GM21723 (cell line): ENCODE data around the gene PPL.

Experiments used
- ATAC-seq: cut with Tn5 transposase; IDR thresholded peaks from one replicate; pipeline ENCODE4 v1.9.1; 2021; ENCODE audit warnings: mild to moderate bottlenecking, moderate library complexity; ENCODE audit not compliant: unreplicated experiment

PPL gene

GRCh38 chr16:4868535-4868934, 68.4 kb downstream of the PPL start:
- ATAC-seq = no peak

- no peak for ATAC-seq
These were observed 68.9 kb downstream of the PPL start for GRCh38 chr16:4868026-4868425.

GRCh38 chr16:4866586-4866985, 70.4 kb downstream of the PPL start:
- ATAC-seq = no peak

- no peak for ATAC-seq
These were observed 71.6 kb downstream of the PPL start for GRCh38 chr16:4865231-4865860.

- ATAC-seq = no peak
These were observed 72.2 kb downstream of the PPL start for GRCh38 chr16:4864728-4865127.

- ATAC-seq = no peak
These were observed 74.3 kb downstream of the PPL start for GRCh38 chr16:4862639-4863038.

GRCh38 chr16:4860727-4861342, 76.1 kb downstream of the PPL start:
- no peak for ATAC-seq

GRCh38 chr16:4859900-4860255, 77.1 kb downstream of the PPL start:
- ATAC-seq = no peak

- ATAC-seq = no peak
These were observed 77.6 kb downstream of the PPL start for GRCh38 chr16:4859190-4859899.

GRCh38 chr16:4855804-4856203, 81.1 kb downstream of the PPL start:
- no peak for ATAC-seq

GRCh38 chr16:4855371-4855770, 81.6 kb downstream of the PPL start:
- ATAC-seq = no peak

GRCh38 chr16:4852221-4852872, 84.6 kb downstream of the PPL start:
- ATAC-seq = no peak

GRCh38 chr16:4850211-4850610, 86.7 kb downstream of the PPL start:
- no peak for ATAC-seq

GRCh38 chr16:4847774-4848587, 89.0 kb downstream of the PPL start:
- peak; percentile 27 for ATAC-seq

- peak; percentile 86 for ATAC-seq
These were observed 89.8 kb downstream of the PPL start, which contains the start of the genes GLYR1 and UBN1 for GRCh38 chr16:4846901-4847773. Gene GLYR1 (minus strand): TSS chr16:4847288. CDS start chr16:4847265, 23 bp downstream. Gene UBN1 (plus strand): TSS chr16:4847481. CDS start chr16:4852918, 5,437 bp downstream.

GRCh38 chr16:4846503-4846900, 90.4 kb downstream of the PPL start:
- ATAC-seq = peak; percentile 23

- ATAC-seq = no peak
These were observed 96.0 kb downstream of the PPL start for GRCh38 chr16:4840984-4841383.

GRCh38 chr16:4839942-4840341, 97.0 kb downstream of the PPL start:
- ATAC-seq = no peak

- ATAC-seq = no peak
These were observed 99.0 kb downstream of the PPL start for GRCh38 chr16:4837733-4838501.
